OCI-LY1 (cell line): Measurements from ENCODE around the gene SMIM14.

Experiments used
- H2AFZ ChIP-seq: fragments of 200-600 bp; sonication (generic), shearing (Covaris generic); 2 replicates; pipeline ENCODE4 v1.6.0; 2014; ENCODE audit warnings: antibody characterized with exemption, mild to moderate bottlenecking, low read length
- H3F3A ChIP-seq: fragments of 200-600 bp; sonication (generic), shearing (Covaris generic); 2 replicates; pipeline ENCODE4 v1.6.0; 2014; ENCODE audit warnings: mild to moderate bottlenecking, antibody characterized with exemption, low read length, moderate library complexity; ENCODE audit not compliant: insufficient read depth
- H3K27ac ChIP-seq: fragments of 200-600 bp; sonication (generic); 2 replicates; pipeline ENCODE4 v1.5.1; 2014; ENCODE audit warnings: low read length, mixed run types, mild to moderate bottlenecking, low read depth; ENCODE audit not compliant: poor library complexity, severe bottlenecking
- H3K27me3 ChIP-seq: fragments of 200-600 bp; sonication (generic); 2 replicates; pipeline ENCODE4 v1.6.0; 2014; ENCODE audit warnings: antibody characterized with exemption, mild to moderate bottlenecking, low read length, moderate library complexity; ENCODE audit not compliant: insufficient read depth
- H3K36me3 ChIP-seq: fragments of 200-600 bp; sonication (generic); 2 replicates; pipeline ENCODE4 v1.6.1; 2014; ENCODE audit warnings: mild to moderate bottlenecking, antibody characterized with exemption, low read length, moderate library complexity, mixed read lengths; ENCODE audit not compliant: insufficient read depth
- H3K4me1 ChIP-seq: fragments of 200-600 bp; sonication (generic); 2 replicates; pipeline ENCODE4 v1.5.1; 2014; ENCODE audit warnings: mild to moderate bottlenecking, low read length, moderate library complexity; ENCODE audit not compliant: insufficient read depth, severe bottlenecking
- H3K4me2 ChIP-seq: fragments of 200-600 bp; sonication (generic), shearing (Covaris generic); 2 replicates; pipeline ENCODE4 v1.6.1; 2014; ENCODE audit warnings: low read length
- H3K4me3 ChIP-seq: fragments of 200-600 bp; sonication (generic); 2 replicates; pipeline ENCODE4 v1.5.1; 2014; ENCODE audit warnings: low read length, low read depth, mild to moderate bottlenecking, mixed read lengths; ENCODE audit not compliant: poor library complexity, severe bottlenecking
- H3K79me2 ChIP-seq: fragments of 200-600 bp; shearing (Covaris generic); 2 replicates; pipeline ENCODE4 v1.6.1; 2016; ENCODE audit warnings: mixed run types, low read length, mixed read lengths; ENCODE audit not compliant: insufficient read depth
- H3K9ac ChIP-seq: fragments of 200-600 bp; sonication (generic), shearing (Covaris generic); 2 replicates; pipeline ENCODE4 v1.6.1; 2014; ENCODE audit warnings: mild to moderate bottlenecking, low read length, mixed read lengths
- H3K9me2 ChIP-seq: fragments of 200-600 bp; sonication (generic), shearing (Covaris generic); 2 replicates; pipeline ENCODE4 v1.6.1; 2014; ENCODE audit warnings: low read depth, mild to moderate bottlenecking, low read length, mixed read lengths
- H3K9me3 ChIP-seq: fragments of 200-600 bp; shearing (Covaris generic); 2 replicates; pipeline ENCODE4 v1.6.1; 2014; ENCODE audit warnings: low read length, mixed read lengths
- H4K20me1 ChIP-seq: fragments of 200-600 bp; sonication (generic), shearing (Covaris generic); 2 replicates; pipeline ENCODE4 v1.6.0; 2016; ENCODE audit warnings: mild to moderate bottlenecking, low read length; ENCODE audit not compliant: insufficient read depth
- CTCF ChIP-seq: fragments of 200-600 bp; sonication (generic), shearing (Covaris generic); IDR thresholded peaks from 2 replicates; pipeline ENCODE4 v1.5.1; 2017; ENCODE audit warnings: mild to moderate bottlenecking, antibody characterized with exemption, low read length, moderate library complexity, mixed read lengths
- EZH2 ChIP-seq: fragments of 200-600 bp; sonication (generic), shearing (Covaris generic); IDR thresholded peaks from 2 replicates; pipeline ENCODE4 v1.8.0; 2017; ENCODE audit warnings: borderline replicate concordance, mixed run types, mild to moderate bottlenecking, antibody characterized with exemption, low read length, moderate library complexity, mixed read lengths

Gene SMIM14

DNA sequence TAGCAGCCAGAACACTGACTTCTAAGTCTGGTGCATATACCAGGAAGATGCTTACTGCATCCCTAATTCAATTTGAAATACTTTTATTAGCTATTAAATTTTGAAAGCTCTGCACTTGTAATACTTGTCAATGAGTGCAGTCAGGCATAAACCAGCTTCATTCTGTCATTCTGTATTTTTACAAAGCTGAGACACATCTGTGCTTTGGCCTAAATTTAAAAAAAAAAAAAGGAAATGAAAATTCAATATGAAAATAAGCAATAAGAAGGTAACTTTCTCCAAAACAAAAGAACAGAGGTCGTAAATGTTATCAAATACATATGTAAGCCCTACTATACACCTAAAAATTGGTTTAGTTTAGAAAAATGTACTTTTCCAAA lies 7.0 kb downstream of the SMIM14 start:
- Histone ChIP-seq H3K36me3 (no peaks in the 10 kb centered on the region), H3K4me2 (peak overlapping the region; percentile 38; the same call in 1 of the 2 replicates), H3K9me2 (no peaks in the 10 kb centered on the region), H3K9me3 (no peaks in the 10 kb centered on the region), H2AFZ (no peak overlapping the region), H4K20me1 (no peaks in the 10 kb centered on the region), H3K9ac (no peak overlapping the region), H3K27me3 (no peaks in the 10 kb centered on the region), H3K79me2 (no peaks in the 10 kb centered on the region), H3K4me1 (peaks cover 69% of the 10 kb centered on the region), H3F3A (peaks cover 7% of the 10 kb centered on the region), H3K27ac (peak overlapping the region; percentile 88), H3K4me3 (no peak overlapping the region)
- no peak for TF ChIP-seq CTCF
- no peak for TF ChIP-seq EZH2

DNA sequence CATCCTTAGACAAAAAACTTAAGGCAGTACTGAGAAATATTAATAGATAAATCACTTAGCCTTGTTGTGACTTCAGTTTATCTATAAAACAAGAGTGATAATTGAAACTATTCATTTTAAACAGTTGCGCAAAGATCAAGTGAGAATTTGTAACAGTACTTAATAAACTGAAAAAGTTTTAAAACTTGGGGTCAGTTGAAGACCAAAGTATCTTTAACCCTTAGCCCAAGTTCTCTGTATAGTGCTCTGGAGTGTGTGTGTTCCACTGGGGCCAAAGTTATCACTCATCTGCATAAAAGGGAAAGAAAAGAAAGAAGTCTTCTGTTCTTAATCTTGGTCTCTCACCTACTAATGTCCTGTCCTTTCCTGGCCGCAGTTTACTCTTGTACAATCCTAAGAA lies 11.3 kb downstream of the SMIM14 start:
- peaks cover 10% of the 10 kb centered on the region for H3F3A ChIP-seq
- no peaks in the 10 kb centered on the region for H3K9me2 ChIP-seq
- peaks cover 7% of the 10 kb centered on the region; the same call in 1 of the 2 replicates for H3K79me2 ChIP-seq
- peak overlapping the region; percentile 61 for H3K9ac ChIP-seq
- no peaks in the 10 kb centered on the region for H3K9me3 ChIP-seq
- no peak overlapping the region for H2AFZ ChIP-seq
- peak overlapping the region; percentile 58 for H3K4me3 ChIP-seq
- TF ChIP-seq CTCF (no peak), EZH2 (no peak)
- peak overlapping the region; percentile 91 for H3K27ac ChIP-seq
- H4K20me1 ChIP-seq, result no peaks in the 10 kb centered on the region
- H3K4me1 ChIP-seq, result peaks cover 77% of the 10 kb centered on the region
- H3K36me3 ChIP-seq, result no peaks in the 10 kb centered on the region
- no peaks in the 10 kb centered on the region for H3K27me3 ChIP-seq
- H3K4me2 ChIP-seq, result peak overlapping the region; percentile 72

DNA sequence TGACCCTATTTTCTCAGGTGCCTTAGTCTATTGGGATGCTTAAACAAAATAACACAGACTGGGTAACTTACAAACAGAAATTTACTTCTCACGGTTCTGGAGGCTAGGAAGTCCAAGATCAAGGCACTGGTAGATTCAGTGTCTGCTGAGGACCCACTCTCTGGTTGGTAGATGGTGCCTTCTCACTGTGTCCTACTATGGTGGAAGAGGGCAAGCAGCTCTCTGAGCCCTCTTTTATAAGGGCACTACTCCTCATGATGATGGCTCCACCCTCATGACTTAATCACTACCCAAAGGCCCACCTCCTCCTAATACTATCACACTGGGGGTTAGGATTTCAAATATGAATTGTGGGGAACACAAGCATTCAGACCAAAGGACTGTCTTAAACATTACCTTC lies 11.8 kb downstream of the SMIM14 start:
- Histone ChIP-seq H3K79me2 (peaks cover 7% of the 10 kb centered on the region; the same call in 1 of the 2 replicates), H3F3A (peaks cover 9% of the 10 kb centered on the region), H3K4me3 (peak overlapping the region; percentile 58), H3K4me2 (peak overlapping the region; percentile 72), H3K4me1 (peaks cover 72% of the 10 kb centered on the region), H4K20me1 (no peaks in the 10 kb centered on the region), H3K9ac (peak overlapping the region; percentile 61), H3K27me3 (no peaks in the 10 kb centered on the region), H2AFZ (no peak overlapping the region), H3K9me2 (no peaks in the 10 kb centered on the region), H3K27ac (peak overlapping the region; percentile 91), H3K36me3 (no peaks in the 10 kb centered on the region), H3K9me3 (no peaks in the 10 kb centered on the region)
- TF ChIP-seq CTCF (no peak), EZH2 (no peak)
